ENCODE results near the gene SPHK1. TPM values are rescaled to one million over a fixed set of nuclear protein-coding genes. Genes with fewer than 3 reads are reported as not detected.

Gene SPHK1, protein sequence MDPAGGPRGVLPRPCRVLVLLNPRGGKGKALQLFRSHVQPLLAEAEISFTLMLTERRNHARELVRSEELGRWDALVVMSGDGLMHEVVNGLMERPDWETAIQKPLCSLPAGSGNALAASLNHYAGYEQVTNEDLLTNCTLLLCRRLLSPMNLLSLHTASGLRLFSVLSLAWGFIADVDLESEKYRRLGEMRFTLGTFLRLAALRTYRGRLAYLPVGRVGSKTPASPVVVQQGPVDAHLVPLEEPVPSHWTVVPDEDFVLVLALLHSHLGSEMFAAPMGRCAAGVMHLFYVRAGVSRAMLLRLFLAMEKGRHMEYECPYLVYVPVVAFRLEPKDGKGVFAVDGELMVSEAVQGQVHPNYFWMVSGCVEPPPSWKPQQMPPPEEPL
- 24.1 and 96.6 TPM in 2 replicates for total RNA-seq

DNA sequence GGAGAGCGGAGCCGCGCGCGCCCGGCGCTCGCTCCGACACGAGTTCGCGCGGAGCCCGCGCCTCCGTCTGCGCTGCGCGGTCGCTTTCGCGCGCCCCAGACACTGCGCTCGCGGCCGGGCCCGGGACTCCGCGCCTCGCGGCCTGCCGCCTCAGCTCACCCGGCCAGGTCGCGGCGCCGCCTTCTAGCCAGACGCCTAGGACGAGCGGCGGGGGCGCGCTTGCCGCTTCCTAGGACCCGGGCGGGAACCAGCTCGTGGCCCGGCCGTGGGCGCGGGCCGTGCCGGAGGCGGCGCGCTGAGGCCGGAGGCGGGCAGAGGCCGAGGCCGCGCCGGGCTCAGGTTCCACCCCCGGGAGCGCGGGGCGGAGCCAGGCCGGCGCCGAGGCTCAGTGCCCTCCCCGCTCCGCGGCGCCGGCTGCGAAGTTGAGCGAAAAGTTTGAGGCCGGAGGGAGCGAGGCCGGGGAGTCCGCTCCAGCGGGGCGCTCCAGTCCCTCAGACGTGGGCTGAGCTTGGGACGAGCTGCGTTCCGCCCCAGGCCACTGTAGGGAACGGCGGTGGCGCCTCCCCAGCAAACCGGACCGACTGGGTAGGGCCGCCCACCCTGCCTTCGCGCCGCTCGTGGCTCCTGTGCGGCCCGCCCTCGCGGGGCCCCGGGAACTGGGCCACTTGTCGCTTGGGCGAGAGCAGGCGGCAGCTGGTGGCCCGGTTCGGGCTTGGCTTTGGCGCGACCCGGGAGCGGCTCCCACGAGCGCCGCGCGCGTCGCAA is at the start of gene SPHK1:
SPHK1 (plus strand) TSS at position 388 of the 765 bp plus-strand sequence. CDS start 1,036 bp downstream, outside the sequence.

DNA sequence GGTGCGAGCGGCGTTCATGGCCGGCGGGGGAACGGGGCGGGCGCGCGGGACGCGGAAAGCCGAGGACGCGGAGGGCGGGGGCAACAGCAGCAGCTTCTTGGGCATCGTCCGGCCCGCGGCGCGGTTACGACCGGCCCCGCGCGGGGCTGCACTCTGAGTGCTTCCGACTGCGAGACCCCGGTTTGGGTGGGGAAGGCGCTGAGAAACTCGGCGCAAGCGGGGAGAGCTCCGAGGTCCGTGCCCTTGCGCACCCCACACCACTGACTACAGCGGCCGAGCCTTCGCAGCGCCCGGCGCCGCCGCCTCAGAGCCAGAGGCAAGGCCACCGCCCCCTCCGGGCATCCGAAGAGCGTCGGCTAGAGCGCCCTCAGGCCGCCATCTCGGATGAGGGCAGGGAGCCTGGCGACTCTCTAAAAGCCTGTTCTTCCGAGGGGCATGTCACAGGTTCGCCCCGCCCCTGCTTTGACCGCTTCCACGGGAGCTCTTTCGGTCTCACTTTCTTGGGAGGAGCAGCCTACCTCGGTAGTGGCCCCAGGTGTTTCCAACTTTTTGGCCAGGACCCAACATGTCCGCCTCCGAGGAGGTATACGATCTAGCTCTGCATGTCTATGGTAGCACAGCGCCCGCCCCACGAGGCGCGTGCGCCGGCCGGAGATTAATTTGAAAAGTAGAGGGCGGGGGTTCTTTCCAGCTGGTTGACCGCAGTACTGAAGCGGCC is 30.7 kb upstream of the SPHK1 start, which contains the start of gene PRPSAP1:
PRPSAP1 (minus strand) TSS at position 318 of the 718 bp plus-strand sequence; CDS start at position 105, 213 bp downstream.

Other genes with a start within 250 kb of the SPHK1 start
- 0.81 and 5.8 TPM in 2 replicates for gene FOXJ1, start 243.4 kb upstream of the SPHK1 start, total RNA-seq
- 2.4 and 4.9 TPM in 2 replicates for gene RNF157, start 144.1 kb upstream of the SPHK1 start, total RNA-seq
- gene UBALD2, start 119.3 kb upstream of the SPHK1 start, total RNA-seq: 16.5 and 35.5 TPM in 2 replicates
- 1.6 and 1.9 TPM in 2 replicates for gene QRICH2, start 76.3 kb upstream of the SPHK1 start, total RNA-seq
- gene PRPSAP1, start 30.7 kb upstream of the SPHK1 start, total RNA-seq: 43.7 and 53.9 TPM in 2 replicates
- 14.5 and 21.2 TPM in 2 replicates for gene UBE2O, start 68.5 kb downstream of the SPHK1 start, total RNA-seq
- gene AANAT, start 83.0 kb downstream of the SPHK1 start, total RNA-seq: 0.25 TPM in 1 of 2 replicates, not detected in the other
- 59.3 and 64.5 TPM in 2 replicates for gene RHBDF2, start 116.8 kb downstream of the SPHK1 start, total RNA-seq
- 2.8 and 5.3 TPM in 2 replicates for gene CYGB, start 153.1 kb downstream of the SPHK1 start, total RNA-seq
- 0.33 and 0.38 TPM in 2 replicates for gene PRCD, start 155.4 kb downstream of the SPHK1 start, total RNA-seq
- gene ST6GALNAC2, start 201.3 kb downstream of the SPHK1 start, total RNA-seq: 0.33 and 6.6 TPM in 2 replicates